K562 (cell line): Measurements from ENCODE around the gene UAP1. TPM values are rescaled to one million over a fixed set of nuclear protein-coding genes. Genes with fewer than 3 reads are reported as not detected.

ENCODE experiments used
- ATF4 ChIP-seq: fragments of 450-650 bp; formaldehyde crosslinking; IDR thresholded peaks from 2 replicates; pipeline ENCODE4 v1.4.0; 2022; ENCODE audit warnings: mild to moderate bottlenecking, moderate library complexity
- CREB3 ChIP-seq: fragments of 450-650 bp; conservative IDR thresholded peaks from 2 replicates; pipeline ENCODE4 v1.6.1; 2016; ENCODE audit warnings: missing genetic modification characterization, low read depth, mild to moderate bottlenecking, missing compliant biosample characterization, moderate library complexity
- CTBP1 ChIP-seq: fragments of 450-650 bp; IDR thresholded peaks from 2 replicates; pipeline ENCODE4 v1.6.1; 2016; ENCODE audit warnings: borderline replicate concordance
- CTCF ChIP-seq, 3 experiments: IDR thresholded peaks in 2 of 3; conservative IDR thresholded peaks in 1 of 3; 2 replicates each; pipeline ENCODE4 v1.5.1; 2011 to 2012; ENCODE audit warnings: low read length in 3 of 3, mild to moderate bottlenecking in 3 of 3, control low read depth in 2 of 3, improper control_type of control experiment in 1 of 3, inconsistent platforms in 1 of 3, low read depth in 1 of 3, mixed read lengths in 1 of 3, moderate library complexity in 1 of 3; ENCODE audit not compliant: insufficient read depth in 2 of 3
- ELF4 ChIP-seq: fragments of 450-650 bp; formaldehyde crosslinking; IDR thresholded peaks from 2 replicates; pipeline ENCODE4 v1.4.0; 2022; ENCODE audit warnings: missing genetic modification characterization
- ETV5 ChIP-seq: sonication (generic); formaldehyde crosslinking; IDR thresholded peaks from 2 replicates; pipeline ENCODE4 v1.4.0; 2020; ENCODE audit warnings: low read depth, mild to moderate bottlenecking, missing genetic modification reagents
- FOXA3 ChIP-seq, 2 experiments: fragments of 450-650 bp in 1 of 2; sonication (generic) in 1 of 2; formaldehyde crosslinking; IDR thresholded peaks in 1 of 2; conservative IDR thresholded peaks in 1 of 2; 2 replicates each; pipeline versions ENCODE4 v1.4.0 to v1.8.0; 2020 to 2022; ENCODE audit warnings: mild to moderate bottlenecking in 2 of 2, missing genetic modification reagents in 1 of 2
- FOXM1 ChIP-seq, 2 experiments: fragments of 450-650 bp in 1 of 2; sonication (generic) in 1 of 2; formaldehyde crosslinking in 1 of 2; IDR thresholded peaks; 2 replicates each; pipeline versions ENCODE4 v1.6.1 to v1.9.0; 2017 to 2022; ENCODE audit warnings: low read depth in 2 of 2, mild to moderate bottlenecking in 2 of 2, missing genetic modification reagents in 1 of 2, moderate library complexity in 1 of 2
- HDAC1 ChIP-seq, 2 experiments: fragments of 450-650 bp; IDR thresholded peaks; 2 replicates each; pipeline ENCODE4 v1.6.1; 2016 to 2017; ENCODE audit warnings: inconsistent platforms in 1 of 2, mild to moderate bottlenecking in 1 of 2, moderate library complexity in 1 of 2
- MECOM ChIP-seq: fragments of 250-450 bp; sonication (Bioruptor Pico); IDR thresholded peaks from 2 replicates; pipeline ENCODE4 v1.8.0; 2022; ENCODE audit warnings: inconsistent platforms
- OTX1 ChIP-seq: fragments of 450-650 bp; formaldehyde crosslinking; IDR thresholded peaks from 2 replicates; pipeline ENCODE4 v1.4.0; 2022; ENCODE audit warnings: mild to moderate bottlenecking
- PKNOX1 ChIP-seq: fragments of 450-650 bp; IDR thresholded peaks from 2 replicates; pipeline ENCODE4 v1.6.1; 2016
- TAF7 ChIP-seq: fragments of 450-650 bp; IDR thresholded peaks from 2 replicates; pipeline ENCODE4 v1.6.1; 2016; ENCODE audit warnings: missing genetic modification characterization, missing compliant biosample characterization
- TCF7 ChIP-seq: sonication (generic); IDR thresholded peaks from 2 replicates; pipeline ENCODE4 v1.6.1; 2016; ENCODE audit warnings: antibody characterized with exemption, borderline replicate concordance
- XRCC4 ChIP-seq: IDR thresholded peaks from one replicate; pipeline ENCODE4 v1.6.1; 2011; ENCODE audit not compliant: insufficient read depth, insufficient read length; ENCODE audit errors: extremely low read depth
- YY1 ChIP-seq, 3 experiments: IDR thresholded peaks; 2 replicates each; pipeline ENCODE4 v1.6.1; 2011; ENCODE audit warnings: low read length in 2 of 3, mild to moderate bottlenecking in 2 of 3, moderate library complexity in 2 of 3, borderline replicate concordance in 1 of 3, control low read depth in 1 of 3, low read depth in 1 of 3; ENCODE audit not compliant: insufficient read depth in 3 of 3, insufficient replicate concordance in 2 of 3, control insufficient read depth in 1 of 3, insufficient read length in 1 of 3; ENCODE audit errors: extremely low read depth in 1 of 3
- ZEB2 ChIP-seq: fragments of 450-650 bp; IDR thresholded peaks from 2 replicates; pipeline ENCODE4 v1.6.1; 2016
- ZNF121 ChIP-seq: sonication (generic); formaldehyde crosslinking; conservative IDR thresholded peaks from 2 replicates; pipeline ENCODE4 v1.8.0; 2022; ENCODE audit warnings: missing genetic modification reagents
- ZNF140 ChIP-seq: fragments of 250-450 bp; sonication (Bioruptor Pico); IDR thresholded peaks from 2 replicates; pipeline ENCODE4 v1.8.0; 2021; ENCODE audit warnings: moderate library complexity, mild to moderate bottlenecking, inconsistent platforms
- ZNF384 ChIP-seq: IDR thresholded peaks from 2 replicates; pipeline ENCODE4 v1.6.1; 2012; ENCODE audit warnings: low read depth, low read length, improper control_type of control experiment
- ZNF395 ChIP-seq: fragments of 200-800 bp; sonication (Bioruptor generic); IDR thresholded peaks from 2 replicates; pipeline ENCODE4 v1.6.1; 2017; ENCODE audit warnings: missing genetic modification characterization, missing compliant biosample characterization
- ZNF41 ChIP-seq: fragments of 250-450 bp; sonication (Bioruptor Pico); conservative IDR thresholded peaks from 2 replicates; pipeline ENCODE4 v1.4.0; 2020; ENCODE audit warnings: mild to moderate bottlenecking
- polyA plus RNA-seq, 8 experiments: library from polyadenylated mRNA; depleted of rRNA in 4 of 8; stranded (reverse) in 5 of 8; unstranded in 3 of 8; fragments of >200 nt; fragmentation: Nextera tagmentation in 2 of 8; fragmentation: Illumina TruSeq in 1 of 8; extraction: Ambion mirVana in 2 of 8; extraction: Trizol in 1 of 8; gene quantifications; 2 replicates each; pipeline versions ENCODE4 v1.2.1 to v1.2.3, GENCODE V29; 2011 to 2014; ENCODE audit warnings: inconsistent platforms in 1 of 8, missing spikeins in 1 of 8
- total RNA-seq, 7 experiments: library from RNA; depleted of rRNA in 6 of 7; stranded (reverse); fragments of >200 nt in 6 of 7; fragmentation: Illumina TruSeq in 2 of 7; extraction: Trizol in 2 of 7; gene quantifications; 2 replicates each; pipeline versions ENCODE4 v1.2.1 to v1.2.3, GENCODE V29; 2011 to 2021; ENCODE audit warnings: low replicate concordance in 1 of 7

UAP1 gene
- total and polyA plus RNA-seq, 9 of the 15 experiments (the other 6 are each of a cell fraction or from before 2014, with no cell fraction given), result 182 to 317 (median 213) TPM

GRCh38 chr1:162564762-162565218 is 3.3 kb downstream of the UAP1 start (continued):
- TF ChIP-seq XRCC4, result no peak
- TF ChIP-seq FOXM1 (IDR thresholded peaks at IDR 0.05; ENCODE audit: low read depth), result 0 out of 2 replicates have a peak, but pooled peaks have one; percentile 43
- TF ChIP-seq FOXM1 (CRISPR knock-in tag; IDR thresholded peaks at IDR 0.05; ENCODE audit: low read depth), result no peak
- no peak for TF ChIP-seq ZNF41 (CRISPR knock-in tag)
- no peak for TF ChIP-seq ZNF121
- no peak for TF ChIP-seq ZNF384
- peak in 1 of 3 experiments; percentile 83 for TF ChIP-seq YY1 (IDR thresholded peaks at IDR 0.05; ENCODE audit: borderline replicate concordance in 1 of 3, control insufficient read depth in 1 of 3, extremely low read depth in 1 of 3, insufficient read depth in 3 of 3, insufficient read length in 1 of 3, insufficient replicate concordance in 2 of 3, low read depth in 1 of 3, low read length in 2 of 3)
- TF ChIP-seq CREB3 (tag), result no peak
- no peak for TF ChIP-seq FOXA3 (CRISPR knock-in tag; conservative IDR thresholded peaks at IDR 0.05 in 1 of 2, IDR thresholded peaks at IDR 0.05 in 1 of 2)
- no peak for TF ChIP-seq ELF4 (CRISPR knock-in tag)
- no peak for TF ChIP-seq OTX1 (CRISPR knock-in tag)
- TF ChIP-seq MECOM (CRISPR knock-in tag), result no peak
- 0 out of 2 replicates have a peak, but pooled peaks have one; percentile 55 for TF ChIP-seq ZEB2
- TF ChIP-seq TCF7, result no peak
- no peak for TF ChIP-seq TAF7 (tag)
- no peak for TF ChIP-seq ETV5 (CRISPR knock-in tag)
- no peak for TF ChIP-seq CTCF (IDR thresholded peaks at IDR 0.05 in 2 of 3, conservative IDR thresholded peaks at IDR 0.05 in 1 of 3; ENCODE audit: insufficient read depth in 2 of 3, low read depth in 1 of 3, low read length in 3 of 3)
- peak; percentile 40; the same call in 1 of the 2 replicates for TF ChIP-seq PKNOX1
- TF ChIP-seq ZNF395 (CRISPR knock-in tag), result no peak
- TF ChIP-seq ZNF140 (CRISPR knock-in tag), result no peak
- no peak for TF ChIP-seq ATF4 (CRISPR knock-in tag)
- TF ChIP-seq CTBP1, result peak; percentile 43
- TF ChIP-seq HDAC1 (IDR thresholded peaks at IDR 0.05), result peak in 1 of 2 experiments; percentile 65; a peak in 1 of 4 replicates
